KMS-11 (cell line): ENCODE measurements around the gene INPP5K.

Experiments used
- H2AFZ ChIP-seq: fragments of 200-600 bp; sonication (generic); 2 replicates; pipeline ENCODE4 v1.6.1; 2016; ENCODE audit warnings: antibody characterized with exemption, mixed run types, low read depth
- H3K27ac ChIP-seq: fragments of 200-600 bp; sonication (generic); 2 replicates; pipeline ENCODE4 v1.6.1; 2016; ENCODE audit warnings: mild to moderate bottlenecking, mixed run types
- H3K27me3 ChIP-seq: fragments of 200-600 bp; sonication (generic); 2 replicates; pipeline ENCODE4 v1.6.1; 2017; ENCODE audit warnings: mild to moderate bottlenecking, low read depth, mixed run types, moderate library complexity; ENCODE audit not compliant: insufficient read depth
- H3K36me3 ChIP-seq: fragments of 200-600 bp; sonication (generic); 2 replicates; pipeline ENCODE4 v1.6.1; 2017; ENCODE audit warnings: mild to moderate bottlenecking, mixed run types; ENCODE audit not compliant: insufficient read depth
- H3K4me1 ChIP-seq: fragments of 200-600 bp; sonication (generic); 2 replicates; pipeline ENCODE4 v1.6.1; 2016; ENCODE audit warnings: mild to moderate bottlenecking, low read depth, mixed run types; ENCODE audit not compliant: poor library complexity, severe bottlenecking
- H3K4me2 ChIP-seq: fragments of 200-600 bp; sonication (generic); 2 replicates; pipeline ENCODE4 v1.7.0; 2016; ENCODE audit warnings: mild to moderate bottlenecking, mixed run types
- H3K4me3 ChIP-seq: fragments of 200-600 bp; sonication (generic); IDR thresholded peaks from 2 replicates; pipeline ENCODE4 v1.6.1; 2017; ENCODE audit warnings: low read depth, low read length, mixed read lengths; ENCODE audit not compliant: insufficient read depth
- H3K79me2 ChIP-seq: fragments of 200-600 bp; sonication (generic); 2 replicates; pipeline ENCODE4 v1.6.1; 2016; ENCODE audit warnings: low read depth, mixed run types; ENCODE audit not compliant: insufficient read depth
- H3K9ac ChIP-seq: fragments of 200-600 bp; sonication (generic); 2 replicates; pipeline ENCODE4 v1.6.1; 2016; ENCODE audit warnings: mild to moderate bottlenecking, mixed run types
- H4K20me1 ChIP-seq: fragments of 200-600 bp; sonication (generic); 2 replicates; pipeline ENCODE4 v1.6.1; 2016; ENCODE audit warnings: mild to moderate bottlenecking, mixed run types; ENCODE audit not compliant: insufficient read depth
- CTCF ChIP-seq: fragments of 200-600 bp; sonication (generic); conservative IDR thresholded peaks from 2 replicates; pipeline ENCODE4 v1.6.1; 2017; ENCODE audit warnings: low read depth, mild to moderate bottlenecking, antibody characterized with exemption, low read length, moderate library complexity, mixed read lengths

The INPP5K gene

GRCh38 chr17:1548032-1548431 lies 31.6 kb upstream of the INPP5K start:
- Histone ChIP-seq H4K20me1 (no peaks in the 10 kb centered on the region), H3K27ac (no peak overlapping the region), H3K9ac (no peak overlapping the region), H3K4me3 (no peak overlapping the region), H3K27me3 (no peaks in the 10 kb centered on the region), H3K36me3 (no peaks in the 10 kb centered on the region), H2AFZ (no peak overlapping the region), H3K4me1 (no peaks in the 10 kb centered on the region), H3K79me2 (no peaks in the 10 kb centered on the region), H3K4me2 (no peak overlapping the region)
- no peak for TF ChIP-seq CTCF

GRCh38 chr17:1546292-1546922 lies 30.0 kb upstream of the INPP5K start:
- no peaks in the 10 kb centered on the region for H3K27me3 ChIP-seq
- no peaks in the 10 kb centered on the region for H3K4me1 ChIP-seq
- H4K20me1 ChIP-seq = no peaks in the 10 kb centered on the region
- no peak overlapping the region for H3K4me2 ChIP-seq
- TF ChIP-seq CTCF = no peak
- no peak overlapping the region for H3K9ac ChIP-seq
- H3K27ac ChIP-seq = no peak overlapping the region
- H3K4me3 ChIP-seq = no peak overlapping the region
- H3K36me3 ChIP-seq = no peaks in the 10 kb centered on the region
- no peak overlapping the region for H2AFZ ChIP-seq
- no peaks in the 10 kb centered on the region for H3K79me2 ChIP-seq

- Histone ChIP-seq H3K36me3 (no peaks in the 10 kb centered on the region), H3K27me3 (no peaks in the 10 kb centered on the region), H3K27ac (no peak overlapping the region), H3K9ac (no peak overlapping the region), H3K79me2 (no peaks in the 10 kb centered on the region), H2AFZ (no peak overlapping the region), H3K4me1 (no peaks in the 10 kb centered on the region), H3K4me3 (no peak overlapping the region), H4K20me1 (no peaks in the 10 kb centered on the region), H3K4me2 (no peak overlapping the region)
- no peak for TF ChIP-seq CTCF
Observed at GRCh38 chr17:1545618-1546017, 29.2 kb upstream of the INPP5K start.

GRCh38 chr17:1542316-1542715 lies 25.9 kb upstream of the INPP5K start:
- H3K36me3 ChIP-seq = no peaks in the 10 kb centered on the region

More at GRCh38 chr17:1542316-1542715, 25.9 kb upstream of the INPP5K start:
- H3K4me3 ChIP-seq = no peak overlapping the region
- no peaks in the 10 kb centered on the region for H4K20me1 ChIP-seq
- H3K79me2 ChIP-seq = no peaks in the 10 kb centered on the region
- H3K4me1 ChIP-seq = no peaks in the 10 kb centered on the region
- H3K9ac ChIP-seq = no peak overlapping the region
- H3K4me2 ChIP-seq = no peak overlapping the region
- no peak overlapping the region for H2AFZ ChIP-seq
- no peak overlapping the region for H3K27ac ChIP-seq
- TF ChIP-seq CTCF = no peak
- no peaks in the 10 kb centered on the region for H3K27me3 ChIP-seq
